RCC 7860 (cell line): ENCODE data around the gene ANTXR1.

Source experiments
- DNase-seq: peaks from one replicate; pipeline ENCODE4 v3.0.0-alpha.2; 2015; ENCODE audit warnings: low spot score
- FAIRE-seq: peaks from 2 replicates; lab custom pipeline; 2012; peaks lifted over from hg19 to GRCh38; lab: Jason Lieb, UNC

The ANTXR1 gene

GRCh38 chr2:69175790-69176715, 163.1 kb downstream of the ANTXR1 start:
- DNase-seq: no peak
- FAIRE-seq: no peak

GRCh38 chr2:69177063-69177771, 164.2 kb downstream of the ANTXR1 start:
- no peak for FAIRE-seq
- peak; percentile 14 for DNase-seq

GRCh38 chr2:69177785-69178636, 165.0 kb downstream of the ANTXR1 start:
- DNase-seq (no peak), FAIRE-seq (no peak)

- no peak for FAIRE-seq
Observed at GRCh38 chr2:69178756-69179155, 165.8 kb downstream of the ANTXR1 start.

GRCh38 chr2:69180227-69180626, 167.2 kb downstream of the ANTXR1 start:
- FAIRE-seq: no peak
- DNase-seq: no peak

More at GRCh38 chr2:69178756-69179155, 165.8 kb downstream of the ANTXR1 start:
- no peak for DNase-seq

GRCh38 chr2:69180974-69181373, 168.0 kb downstream of the ANTXR1 start:
- no peak for FAIRE-seq
- DNase-seq: no peak

GRCh38 chr2:69181806-69182427, 168.9 kb downstream of the ANTXR1 start:
- DNase-seq: peak; percentile 39
- FAIRE-seq: no peak

GRCh38 chr2:69183659-69184058, 170.7 kb downstream of the ANTXR1 start:
- DNase-seq (no peak), FAIRE-seq (no peak)

GRCh38 chr2:69184224-69184623, 171.2 kb downstream of the ANTXR1 start:
- DNase-seq (no peak), FAIRE-seq (no peak)

GRCh38 chr2:69185807-69186206, 172.8 kb downstream of the ANTXR1 start:
- no peak for FAIRE-seq
- DNase-seq: peak; percentile 79

GRCh38 chr2:69186614-69187013, 173.6 kb downstream of the ANTXR1 start:
- DNase-seq (no peak), FAIRE-seq (no peak)

- DNase-seq: no peak
- FAIRE-seq: no peak
Observed at GRCh38 chr2:69188182-69188900, 175.4 kb downstream of the ANTXR1 start.

- FAIRE-seq: no peak
- DNase-seq: no peak
Observed at GRCh38 chr2:69190743-69191404, 177.9 kb downstream of the ANTXR1 start.

- no peak for DNase-seq
- no peak for FAIRE-seq
Observed at GRCh38 chr2:69191634-69192033, 178.7 kb downstream of the ANTXR1 start.

GRCh38 chr2:69192176-69192945, 179.4 kb downstream of the ANTXR1 start:
- DNase-seq (peak; percentile 7), FAIRE-seq (no peak)

- no peak for DNase-seq
- FAIRE-seq: no peak
Observed at GRCh38 chr2:69195706-69196105, 182.7 kb downstream of the ANTXR1 start.

GRCh38 chr2:69196327-69197117, 183.5 kb downstream of the ANTXR1 start:
- FAIRE-seq: no peak
- DNase-seq: peak; percentile 29

- no peak for FAIRE-seq
- no peak for DNase-seq
Observed at GRCh38 chr2:69200107-69200520, 187.1 kb downstream of the ANTXR1 start.
